DOHH2 (cell line): ENCODE results near the gene PLPPR3.

ENCODE experiments used
- H3F3A ChIP-seq: fragments of 200-600 bp; sonication (generic), shearing (Covaris generic); 2 replicates; pipeline ENCODE4 v1.6.0; 2016; ENCODE audit warnings: antibody characterized with exemption, mild to moderate bottlenecking; ENCODE audit not compliant: control insufficient read depth, insufficient read depth
- H3K27ac ChIP-seq: fragments of 200-600 bp; sonication (generic); 2 replicates; pipeline ENCODE4 v1.5.1; 2014; ENCODE audit warnings: low read depth, mild to moderate bottlenecking, low read length, moderate library complexity
- H3K27me3 ChIP-seq: fragments of 200-600 bp; sonication (generic); 2 replicates; pipeline ENCODE4 v1.6.1; 2014; ENCODE audit warnings: mild to moderate bottlenecking, low read length, mixed read lengths; ENCODE audit not compliant: control insufficient read depth
- H3K36me3 ChIP-seq: fragments of 200-600 bp; sonication (generic); 2 replicates; pipeline ENCODE4 v1.6.1; 2014; ENCODE audit warnings: mild to moderate bottlenecking, low read length, moderate library complexity, mixed read lengths; ENCODE audit not compliant: control insufficient read depth
- H3K4me1 ChIP-seq: fragments of 200-600 bp; sonication (generic); 2 replicates; pipeline ENCODE4 v1.6.1; 2014; ENCODE audit warnings: mild to moderate bottlenecking, low read length, mixed read lengths; ENCODE audit not compliant: control insufficient read depth
- H3K4me2 ChIP-seq: fragments of 200-600 bp; sonication (generic); 2 replicates; pipeline ENCODE4 v1.6.0; 2014; ENCODE audit warnings: mild to moderate bottlenecking, low read length, moderate library complexity
- H3K4me3 ChIP-seq: fragments of 200-600 bp; sonication (generic); 2 replicates; pipeline ENCODE4 v1.5.1; 2014; ENCODE audit warnings: mild to moderate bottlenecking, low read length, mixed read lengths
- H3K79me2 ChIP-seq: fragments of 200-600 bp; sonication (generic); 2 replicates; pipeline ENCODE4 v1.6.1; 2014; ENCODE audit warnings: mild to moderate bottlenecking, low read length, mixed read lengths; ENCODE audit not compliant: control insufficient read depth
- H3K9me2 ChIP-seq: fragments of 200-600 bp; sonication (generic); replicated peaks from 2 replicates; pipeline ENCODE4 v1.6.1; 2014; ENCODE audit warnings: mild to moderate bottlenecking, low read length, mixed read lengths; ENCODE audit not compliant: control insufficient read depth
- H3K9me3 ChIP-seq: fragments of 200-600 bp; sonication (generic); 2 replicates; pipeline ENCODE4 v1.6.1; 2014; ENCODE audit warnings: antibody characterized with exemption, low read length, mixed read lengths; ENCODE audit not compliant: control insufficient read depth, insufficient read depth
- H4K20me1 ChIP-seq: fragments of 200-600 bp; sonication (generic); 2 replicates; pipeline ENCODE4 v1.6.0; 2014; ENCODE audit warnings: low read depth, mild to moderate bottlenecking, antibody characterized with exemption, low read length, moderate library complexity; ENCODE audit not compliant: control insufficient read depth, insufficient read depth
- EZH2phosphoT487 ChIP-seq: fragments of 200-600 bp; sonication (generic); IDR thresholded peaks from 2 replicates; pipeline ENCODE4 v1.6.1; 2017; ENCODE audit warnings: borderline replicate concordance, mild to moderate bottlenecking, antibody characterized with exemption, low read length, moderate library complexity, mixed read lengths
- TF ChIP-seq, protein P1 (sequence below): fragments of 200-600 bp; sonication (generic); IDR thresholded peaks from one replicate; pipeline ENCODE4 v1.5.1; 2014; ENCODE audit warnings: antibody characterized with exemption, mild to moderate bottlenecking, low read depth, low read length; ENCODE audit not compliant: poor library complexity, severe bottlenecking

PLPPR3 gene

GRCh38 chr19:771332-771785, 50.4 kb downstream of the PLPPR3 start:
- Histone ChIP-seq H3K79me2 (no peaks in the 10 kb centered on the region), H3K36me3 (no peaks in the 10 kb centered on the region), H3K9me2 (no peaks in the 10 kb centered on the region), H4K20me1 (no peaks in the 10 kb centered on the region), H3K4me2 (no peak overlapping the region), H3K27ac (no peak overlapping the region), H3F3A (no peaks in the 10 kb centered on the region), H3K4me1 (peaks cover 3% of the 10 kb centered on the region; the same call in 1 of the 2 replicates), H3K4me3 (no peak overlapping the region), H3K27me3 (no peaks in the 10 kb centered on the region), H3K9me3 (no peaks in the 10 kb centered on the region)
- no peak for TF ChIP-seq EZH2phosphoT487
- TF ChIP-seq, protein P1, sequence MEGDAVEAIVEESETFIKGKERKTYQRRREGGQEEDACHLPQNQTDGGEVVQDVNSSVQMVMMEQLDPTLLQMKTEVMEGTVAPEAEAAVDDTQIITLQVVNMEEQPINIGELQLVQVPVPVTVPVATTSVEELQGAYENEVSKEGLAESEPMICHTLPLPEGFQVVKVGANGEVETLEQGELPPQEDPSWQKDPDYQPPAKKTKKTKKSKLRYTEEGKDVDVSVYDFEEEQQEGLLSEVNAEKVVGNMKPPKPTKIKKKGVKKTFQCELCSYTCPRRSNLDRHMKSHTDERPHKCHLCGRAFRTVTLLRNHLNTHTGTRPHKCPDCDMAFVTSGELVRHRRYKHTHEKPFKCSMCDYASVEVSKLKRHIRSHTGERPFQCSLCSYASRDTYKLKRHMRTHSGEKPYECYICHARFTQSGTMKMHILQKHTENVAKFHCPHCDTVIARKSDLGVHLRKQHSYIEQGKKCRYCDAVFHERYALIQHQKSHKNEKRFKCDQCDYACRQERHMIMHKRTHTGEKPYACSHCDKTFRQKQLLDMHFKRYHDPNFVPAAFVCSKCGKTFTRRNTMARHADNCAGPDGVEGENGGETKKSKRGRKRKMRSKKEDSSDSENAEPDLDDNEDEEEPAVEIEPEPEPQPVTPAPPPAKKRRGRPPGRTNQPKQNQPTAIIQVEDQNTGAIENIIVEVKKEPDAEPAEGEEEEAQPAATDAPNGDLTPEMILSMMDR, result peak; percentile 34

- no peaks in the 10 kb centered on the region for H3F3A ChIP-seq
- no peaks in the 10 kb centered on the region for H3K9me3 ChIP-seq
- H3K4me3 ChIP-seq, result no peak overlapping the region
- H3K79me2 ChIP-seq, result no peaks in the 10 kb centered on the region
- H3K4me1 ChIP-seq, result peaks cover 3% of the 10 kb centered on the region; the same call in 1 of the 2 replicates
- no peaks in the 10 kb centered on the region for H4K20me1 ChIP-seq
- no peak overlapping the region for H3K27ac ChIP-seq
- H3K36me3 ChIP-seq, result no peaks in the 10 kb centered on the region
- H3K9me2 ChIP-seq, result no peaks in the 10 kb centered on the region
- H3K4me2 ChIP-seq, result no peak overlapping the region
- no peak for TF ChIP-seq EZH2phosphoT487
- TF ChIP-seq, protein P1, result no peak
- no peaks in the 10 kb centered on the region for H3K27me3 ChIP-seq
Measured at GRCh38 chr19:769616-770015, 52.1 kb downstream of the PLPPR3 start.

GRCh38 chr19:768424-768823, 53.3 kb downstream of the PLPPR3 start:
- Histone ChIP-seq H3F3A (no peaks in the 10 kb centered on the region), H3K27me3 (no peaks in the 10 kb centered on the region), H3K4me2 (no peak overlapping the region), H3K4me1 (peaks cover 3% of the 10 kb centered on the region; the same call in 1 of the 2 replicates), H3K9me3 (no peaks in the 10 kb centered on the region), H3K36me3 (no peaks in the 10 kb centered on the region), H3K9me2 (no peaks in the 10 kb centered on the region), H4K20me1 (no peaks in the 10 kb centered on the region), H3K4me3 (no peak overlapping the region), H3K27ac (no peak overlapping the region), H3K79me2 (no peaks in the 10 kb centered on the region)
- TF ChIP-seq, protein P1, result no peak
- no peak for TF ChIP-seq EZH2phosphoT487
